Activated CD8-positive, alpha-beta T cell treated with anti-CD3 and anti-CD28 coated beads for 36 hours (primary cell): Measurements from ENCODE around the gene ANO1. TPM values are rescaled to one million over a fixed set of nuclear protein-coding genes. Genes with fewer than 3 reads are reported as not detected.

Experiments used
- ATAC-seq: fragments of 200-7000 bp; cut with Tn5 transposase; one replicate; pipeline ENCODE4 v1.10.0; 2021; ENCODE audit warnings: mild to moderate bottlenecking, moderate library complexity
- CTCF ChIA-PET: fragments of 350-600 bp; sonication (Branson Sonifier 250); formaldehyde crosslinking; loops from one replicate; lab custom pipeline; 2021; ENCODE audit warnings: antibody characterized with exemption; lab: Charles Lee
- POLR2A ChIA-PET: fragments of 350-600 bp; sonication (Branson Sonifier 250); formaldehyde crosslinking; loops from one replicate; lab custom pipeline; 2021; ENCODE audit warnings: antibody characterized with exemption; lab: Charles Lee
- DNase-seq: peaks from one replicate; pipeline ENCODE4 v3.0.0-alpha.2; 2020
- H3K27ac Mint-ChIP-seq: one replicate; pipeline ENCODE4 v1.8.0; 2021; ENCODE audit warnings: mild to moderate bottlenecking, mixed read lengths
- H3K27me3 Mint-ChIP-seq: one replicate; pipeline ENCODE4 v1.8.0; 2021; ENCODE audit warnings: mixed read lengths
- H3K36me3 Mint-ChIP-seq: one replicate; pipeline ENCODE4 v1.8.0; 2021; ENCODE audit warnings: low read depth, mixed read lengths
- H3K4me1 Mint-ChIP-seq: one replicate; pipeline ENCODE4 v1.8.0; 2021; ENCODE audit warnings: low read depth, mixed read lengths
- H3K4me3 Mint-ChIP-seq: one replicate; pipeline ENCODE4 v1.8.0; 2021; ENCODE audit warnings: mild to moderate bottlenecking, moderate library complexity, mixed read lengths
- H3K9me3 Mint-ChIP-seq: one replicate; pipeline ENCODE4 v1.8.0; 2021; ENCODE audit warnings: mixed read lengths
- CTCF ChIP-seq: fragments of 200-600 bp; IDR thresholded peaks from one replicate; pipeline ENCODE4 v1.8.0; 2022; ENCODE audit warnings: antibody characterized with exemption, mild to moderate bottlenecking
- intact Hi-C: fragments of 100-400 bp; cut with micrococcal nuclease; formaldehyde crosslinking; loops from one replicate; pipeline ENCODE4 v1.10.0; 2022
- total RNA-seq, 2 experiments: library from RNA; stranded (reverse); gene quantifications; one replicate each; pipeline ENCODE4 v1.2.3, GENCODE V29; 2021

Gene ANO1
- total RNA-seq, 2 experiments from 2014 or later = not detected

DNA sequence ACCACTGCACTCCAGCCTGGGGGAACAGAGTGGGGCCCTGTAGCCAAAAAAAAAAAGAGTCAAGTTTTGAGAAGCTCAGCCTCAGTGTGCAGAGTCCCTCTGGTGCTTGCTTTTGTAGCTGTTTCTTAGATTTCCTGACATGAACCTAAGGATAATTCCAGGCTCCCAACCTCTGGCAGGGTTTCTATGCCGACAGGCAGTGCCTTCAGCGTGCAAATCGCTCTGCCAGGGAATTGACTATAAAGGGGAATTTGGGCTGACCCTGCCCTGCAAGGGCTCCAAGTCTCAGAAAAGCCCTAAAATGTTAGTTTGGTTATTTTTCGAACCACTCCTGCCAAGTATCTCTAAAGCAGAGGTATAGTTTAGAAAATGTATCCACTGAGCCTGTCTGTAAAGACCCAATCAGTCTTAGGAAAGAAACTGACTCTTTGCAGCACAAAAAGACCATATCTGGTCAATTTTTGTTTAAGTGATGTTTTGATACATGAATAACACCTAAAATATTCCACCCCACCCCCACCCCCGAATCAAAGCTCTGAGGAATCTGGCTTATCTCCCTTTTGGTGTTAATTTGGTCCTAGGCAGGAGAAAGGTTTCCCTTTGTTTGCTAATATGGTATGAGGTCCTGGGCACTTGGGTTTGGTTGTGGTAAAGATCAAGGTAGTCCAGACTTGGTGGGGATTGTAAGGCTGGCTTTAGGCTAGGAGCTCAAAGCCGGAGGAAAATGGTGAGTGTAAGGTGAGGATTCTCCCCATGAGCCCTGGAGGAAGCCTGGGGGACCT, 49.7 kb downstream of the ANO1 start:
- no peaks in the 10 kb centered on the region for H3K9me3 Mint-ChIP-seq

DNA sequence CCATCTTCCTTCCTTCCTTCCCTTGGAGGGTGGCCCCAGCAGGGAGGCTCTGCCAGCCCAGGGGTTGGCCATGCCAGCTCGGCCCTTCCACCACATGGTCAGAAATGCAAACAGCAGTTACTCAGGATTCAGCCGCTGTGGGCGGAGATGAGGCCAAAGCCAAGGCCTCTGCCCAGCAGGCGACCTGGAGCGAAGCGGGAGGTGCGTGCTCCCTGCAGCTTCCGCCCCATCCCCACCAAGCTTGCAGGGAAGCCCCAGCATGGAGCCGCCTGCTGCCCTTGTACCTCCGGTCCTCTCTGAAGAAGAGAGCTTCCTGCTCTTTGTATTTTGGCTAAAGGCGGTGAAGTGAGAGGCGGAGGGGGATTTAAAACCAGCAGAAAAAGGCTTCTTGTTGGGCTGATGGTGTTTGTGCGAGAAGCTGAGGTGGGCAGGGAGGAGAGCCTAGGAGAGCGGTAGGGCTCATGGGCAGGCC, 50.4 kb downstream of the ANO1 start:
- no peaks in the 10 kb centered on the region for H3K36me3 Mint-ChIP-seq
- no peaks in the 10 kb centered on the region for H3K4me1 Mint-ChIP-seq
- CTCF ChIA-PET = no interaction called here

More for the DNA sequence above, 49.7 kb downstream of the ANO1 start:
- ATAC-seq (no peak), DNase-seq (no peak)
- Mint-ChIP-seq H3K36me3 (no peaks in the 10 kb centered on the region), H3K27me3 (no peaks in the 10 kb centered on the region), H3K27ac (no peak overlapping the region), H3K4me1 (no peaks in the 10 kb centered on the region), H3K4me3 (no peak overlapping the region)
- POLR2A ChIA-PET = no interaction called here
- no peak for TF ChIP-seq CTCF
- CTCF ChIA-PET = no interaction called here
- intact Hi-C loops = no loop called here

DNA sequence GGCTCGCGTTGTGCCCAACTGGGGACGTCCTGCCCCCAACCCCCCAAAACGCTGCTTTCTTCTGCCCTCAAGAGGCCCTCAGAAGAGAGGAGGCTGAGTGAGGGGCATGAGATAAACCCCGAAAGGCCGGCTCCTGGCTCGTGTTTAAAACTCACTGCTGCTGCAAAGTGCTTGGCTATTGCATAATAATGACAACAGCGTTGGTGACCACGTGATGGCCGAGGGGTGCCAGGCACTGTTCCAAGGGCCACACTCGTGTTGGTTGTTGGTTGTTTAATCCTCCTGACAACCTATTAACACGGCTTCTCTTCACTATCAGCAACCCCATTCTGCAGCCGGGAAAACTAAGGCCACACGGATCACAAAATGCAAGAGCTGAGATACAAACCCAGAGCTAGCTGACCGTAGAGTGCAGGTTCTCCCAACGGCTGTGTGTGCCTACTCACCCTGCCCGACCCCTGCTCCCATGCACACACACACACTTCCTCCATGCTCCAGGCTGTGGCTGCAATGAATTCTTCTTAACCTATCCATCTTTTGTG, 51.0 kb downstream of the ANO1 start:
- no peak for TF ChIP-seq CTCF
- no peaks in the 10 kb centered on the region for H3K9me3 Mint-ChIP-seq
- ChIA-PET CTCF (no interaction called here), POLR2A (no interaction called here)
- no peak for ATAC-seq
- no peak for DNase-seq
- no peaks in the 10 kb centered on the region for H3K36me3 Mint-ChIP-seq
- no peak overlapping the region for H3K27ac Mint-ChIP-seq
- H3K4me3 Mint-ChIP-seq = no peak overlapping the region
- no peaks in the 10 kb centered on the region for H3K27me3 Mint-ChIP-seq
- intact Hi-C loops = no loop called here
- no peaks in the 10 kb centered on the region for H3K4me1 Mint-ChIP-seq

More for the DNA sequence above, 50.4 kb downstream of the ANO1 start:
- Mint-ChIP-seq H3K27me3 (no peaks in the 10 kb centered on the region), H3K4me3 (no peak overlapping the region), H3K9me3 (no peaks in the 10 kb centered on the region), H3K27ac (no peak overlapping the region)
- no peak for TF ChIP-seq CTCF
- ATAC-seq (no peak), DNase-seq (no peak)
- POLR2A ChIA-PET = no interaction called here
- intact Hi-C loops = no loop called here

- DNase-seq = no peak
- Mint-ChIP-seq H3K36me3 (no peaks in the 10 kb centered on the region), H3K27ac (no peak overlapping the region), H3K9me3 (no peaks in the 10 kb centered on the region), H3K27me3 (no peaks in the 10 kb centered on the region), H3K4me1 (no peaks in the 10 kb centered on the region), H3K4me3 (no peak overlapping the region)
- intact Hi-C loops = no loop called here
- ChIA-PET CTCF (no interaction called here), POLR2A (no interaction called here)
- no peak for ATAC-seq
- TF ChIP-seq CTCF = no peak
Measured at GRCh38 chr11:70130636-70131035, 52.5 kb downstream of the ANO1 start.

DNA sequence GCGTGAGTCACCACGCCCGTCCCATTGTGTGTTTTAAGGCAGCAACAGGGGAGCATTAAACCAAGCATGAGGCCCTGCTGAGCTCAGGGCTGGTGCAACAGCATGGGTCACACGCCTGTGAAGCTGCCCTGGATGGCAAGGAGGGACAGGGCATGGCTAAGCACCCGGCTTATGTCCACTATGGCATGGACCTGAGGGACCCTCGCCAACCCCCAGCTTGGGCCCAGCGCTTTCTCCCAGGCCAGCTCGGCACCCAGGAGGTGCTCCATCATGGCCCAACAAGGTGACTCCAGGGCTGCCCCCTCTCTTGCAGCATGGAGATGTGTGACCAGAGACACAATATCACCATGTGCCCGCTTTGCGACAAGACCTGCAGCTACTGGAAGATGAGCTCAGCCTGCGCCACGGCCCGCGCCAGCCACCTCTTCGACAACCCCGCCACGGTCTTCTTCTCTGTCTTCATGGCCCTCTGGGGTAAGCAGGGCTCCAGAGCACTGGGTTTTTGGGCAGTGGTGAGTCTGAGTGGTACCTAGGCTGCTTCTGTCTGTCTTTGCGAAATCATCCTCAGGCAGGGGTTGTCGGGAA, 53.6 kb downstream of the ANO1 start:
- no peak overlapping the region for H3K27ac Mint-ChIP-seq
- CTCF ChIA-PET = no interaction called here
- DNase-seq (no peak), ATAC-seq (no peak)
- no peak overlapping the region for H3K4me3 Mint-ChIP-seq
- TF ChIP-seq CTCF = no peak
- H3K4me1 Mint-ChIP-seq = no peaks in the 10 kb centered on the region
- no peaks in the 10 kb centered on the region for H3K27me3 Mint-ChIP-seq
- H3K36me3 Mint-ChIP-seq = no peaks in the 10 kb centered on the region
- no peaks in the 10 kb centered on the region for H3K9me3 Mint-ChIP-seq
- intact Hi-C loops = no loop called here
- POLR2A ChIA-PET = interaction anchor here (1.1 kb wide), 1 partner anchor 72 kb away, joined by 3 read pairs; the partner anchor contains the start of gene FADD
